Stimulated activated CD8-positive, alpha-beta memory T cell treated with anti-CD3 and anti-CD28 coated beads, Interleukin-12 subunit alpha, Interleukin-12 subunit beta, amount 100 ng/mL, for 24 hours (primary cell): Measurements from ENCODE around the gene MSX2.
"Not testable (repeated sequence)": the region's sequence is repeated elsewhere in the genome, so short reads cannot be mapped to it uniquely, and the experiment has no call there.

Source experiments
- DNase-seq: peaks from one replicate; pipeline ENCODE4 v3.0.0-alpha.2; 2020; ENCODE audit errors: extremely low read depth

MSX2 gene

DNA sequence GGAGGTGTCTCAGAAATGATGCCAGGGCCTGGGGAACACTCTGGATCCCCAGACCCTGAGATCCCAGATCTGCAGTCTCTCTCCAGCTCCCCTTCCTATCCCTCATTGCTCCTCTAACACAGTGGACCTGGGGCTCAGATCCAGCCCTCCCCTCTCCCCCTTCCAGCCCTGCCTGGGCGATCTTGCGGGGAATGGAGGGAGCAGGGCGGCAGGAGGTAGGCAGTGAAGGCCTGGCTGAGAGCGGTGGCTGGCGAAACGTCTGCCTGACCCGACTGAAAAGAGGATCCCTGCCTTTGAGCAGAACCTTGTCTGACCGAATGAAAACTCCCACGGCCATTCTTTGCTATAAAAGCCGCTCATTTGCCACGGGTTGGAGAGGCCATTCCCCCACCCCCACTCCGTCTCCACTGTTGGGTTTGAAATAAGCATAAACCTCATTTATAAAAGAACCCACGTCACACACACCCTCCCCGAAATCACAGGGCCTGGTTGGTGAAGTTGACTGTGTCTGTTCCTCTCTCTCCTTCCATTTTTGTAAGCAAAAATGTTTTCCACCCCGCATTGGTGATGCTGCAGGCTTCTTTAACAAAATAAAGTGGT lies 8.8 kb downstream of the MSX2 start:
- no peak for DNase-seq

DNA sequence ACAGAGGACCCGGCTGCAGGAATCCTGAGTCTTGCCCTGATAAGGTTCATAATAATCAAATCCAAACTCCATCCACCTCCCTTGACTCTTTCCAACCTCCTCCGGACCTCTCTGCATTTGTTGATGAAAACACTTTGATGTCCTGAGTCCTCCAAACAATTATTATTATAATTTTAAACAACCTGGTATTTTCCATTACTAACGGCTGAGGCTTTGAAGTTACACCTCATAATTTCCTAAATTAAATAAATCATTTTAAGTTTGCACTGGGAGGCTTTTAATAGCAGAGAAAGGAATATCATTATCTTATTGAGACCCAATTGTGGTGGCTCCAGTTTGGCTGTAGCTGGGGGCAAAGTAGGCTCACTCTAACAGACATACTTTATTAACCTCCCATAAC lies 9.5 kb downstream of the MSX2 start:
- DNase-seq, result no peak

DNA sequence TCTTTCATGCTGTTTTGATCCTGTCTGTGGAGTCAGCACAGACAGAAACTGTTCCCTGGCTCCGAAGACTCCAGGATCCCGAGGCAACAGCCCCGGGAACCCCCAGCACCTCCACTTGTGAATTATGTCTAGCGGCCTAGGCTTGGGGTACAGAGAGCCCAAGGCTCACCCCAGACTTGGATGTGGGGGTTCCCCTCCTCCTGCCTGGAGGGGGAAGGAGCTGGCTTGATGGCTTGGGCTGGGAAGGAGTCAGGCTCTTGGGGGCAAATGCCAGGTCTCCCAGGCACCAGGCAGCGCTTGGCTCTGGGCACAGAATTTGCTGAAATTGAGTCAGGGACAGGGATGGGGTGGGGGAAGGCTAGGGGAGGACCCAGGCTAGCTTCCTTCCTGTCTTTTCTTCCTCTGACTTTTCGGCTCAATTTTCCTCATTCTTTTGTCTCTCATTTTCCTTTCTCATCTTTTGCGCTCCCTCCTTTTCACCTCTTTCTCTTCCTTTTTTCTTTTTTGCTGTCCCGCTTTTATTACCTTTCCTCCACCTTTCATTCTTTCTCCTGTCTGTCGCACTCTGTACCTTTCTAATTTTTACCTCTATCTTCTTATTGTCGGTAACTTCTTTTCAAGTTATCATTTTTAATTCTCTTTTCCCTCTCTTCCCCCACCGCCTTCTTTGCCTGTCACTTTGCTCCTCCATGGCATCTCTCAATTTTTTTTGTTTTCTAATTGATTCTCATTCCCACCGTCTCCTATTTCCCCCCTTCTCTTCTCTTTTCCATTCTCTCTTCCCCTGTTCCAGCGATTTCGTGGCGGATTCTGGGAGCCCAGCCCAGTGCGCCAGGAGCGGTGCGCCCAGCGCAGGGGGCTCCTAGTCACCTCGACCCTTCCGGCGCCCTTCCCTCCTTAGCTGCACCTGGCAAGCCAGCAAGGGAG lies 10.5 kb downstream of the MSX2 start:
- DNase-seq, result no peak

DNA sequence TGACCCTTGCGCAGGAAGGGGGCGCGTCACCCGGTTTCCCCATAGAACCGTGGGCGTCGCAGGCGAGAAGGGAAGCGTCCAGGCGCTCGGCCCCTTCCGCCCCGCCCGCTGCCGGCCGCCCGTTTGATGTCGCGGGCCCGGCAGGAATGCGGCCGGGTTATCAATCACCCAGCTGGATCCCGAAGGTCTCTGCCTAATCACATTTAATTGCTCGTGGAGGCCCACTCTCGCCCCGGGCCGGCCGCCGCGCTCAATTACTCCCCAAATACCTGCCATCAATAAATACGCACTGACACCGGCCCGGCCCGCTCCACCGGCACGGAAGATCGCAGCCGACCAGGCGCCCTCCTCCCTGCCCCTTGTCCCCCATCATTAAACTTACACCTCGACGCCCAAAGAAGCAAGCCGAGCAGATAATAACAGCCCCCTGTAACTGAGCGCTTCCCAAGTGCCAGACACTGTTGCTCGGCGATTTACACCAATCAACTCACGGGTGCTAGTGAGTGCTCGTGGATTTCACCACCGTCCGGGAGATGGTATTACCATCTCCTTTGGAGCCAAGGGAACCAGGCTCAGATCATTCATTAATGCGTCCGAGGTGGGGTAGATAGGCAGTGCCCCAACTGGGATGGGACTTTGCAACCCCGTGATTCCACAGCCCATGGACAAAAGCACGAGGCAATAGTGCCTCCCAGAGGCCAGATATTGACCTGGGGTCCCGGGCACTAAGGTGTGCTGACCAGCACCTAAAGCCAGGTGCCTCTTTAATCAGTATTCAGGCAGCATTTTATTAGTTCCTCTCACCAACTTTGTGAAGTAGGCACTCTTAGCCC lies 11.3 kb downstream of the MSX2 start:
- DNase-seq, result no peak

DNA sequence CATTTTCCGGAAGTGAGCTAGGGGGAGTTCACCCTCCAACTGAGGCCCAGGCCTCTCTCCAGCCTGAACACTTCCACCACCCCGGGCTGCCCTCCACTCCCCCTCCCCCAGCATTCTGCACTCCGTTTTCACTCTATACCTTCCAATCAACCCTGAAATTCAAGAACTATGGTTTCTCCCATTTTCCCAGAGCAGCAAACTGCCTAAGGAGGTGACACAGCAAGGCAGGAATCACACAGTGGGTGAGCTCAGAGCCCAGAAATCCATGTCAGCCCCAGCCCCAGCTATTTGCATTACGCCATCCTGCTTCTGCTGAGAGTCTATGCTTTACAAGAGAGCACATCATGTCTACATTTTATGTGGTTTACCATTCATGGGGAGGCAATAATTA lies 11.9 kb downstream of the MSX2 start:
- no peak for DNase-seq

DNA sequence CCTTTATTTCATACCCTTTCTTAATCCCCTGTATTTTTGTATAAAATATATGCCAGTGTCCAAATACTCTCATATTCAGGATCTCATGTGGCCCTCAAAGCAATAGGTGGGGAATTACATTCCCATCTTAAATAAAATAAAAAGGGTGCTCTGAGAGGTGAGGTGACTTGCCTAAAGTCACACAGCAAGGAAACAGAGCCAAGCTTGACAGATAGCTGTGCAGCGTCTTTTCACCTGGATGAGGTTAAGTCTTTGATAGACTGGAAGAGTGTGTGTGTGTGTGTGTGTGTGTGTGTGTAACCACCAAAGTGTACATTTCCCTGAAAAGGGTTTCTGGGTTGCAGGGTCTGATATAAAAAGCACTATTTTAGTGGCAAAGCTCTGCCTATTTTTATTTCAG lies 12.4 kb downstream of the MSX2 start:
- no peak for DNase-seq

DNA sequence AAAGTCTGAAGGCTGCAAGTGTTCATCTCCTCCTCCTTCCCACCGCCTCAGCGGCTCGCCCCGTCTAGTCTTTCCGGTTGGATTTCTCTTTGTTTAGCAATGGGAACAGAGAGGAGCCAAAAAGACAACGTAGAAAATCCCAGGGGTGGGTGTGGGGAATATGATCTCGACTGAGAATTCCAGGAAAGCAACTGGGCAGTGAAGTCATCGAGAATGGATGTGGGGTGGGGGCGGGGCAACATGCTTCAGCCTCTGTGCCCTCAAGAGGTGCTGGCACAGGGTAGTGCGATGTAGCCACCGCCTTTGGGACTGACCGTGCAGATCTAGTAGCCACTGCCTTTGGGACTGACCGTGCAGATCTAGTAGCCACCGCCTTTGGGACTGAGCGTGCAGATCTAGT lies 12.9 kb downstream of the MSX2 start:
- DNase-seq, result no peak

DNA sequence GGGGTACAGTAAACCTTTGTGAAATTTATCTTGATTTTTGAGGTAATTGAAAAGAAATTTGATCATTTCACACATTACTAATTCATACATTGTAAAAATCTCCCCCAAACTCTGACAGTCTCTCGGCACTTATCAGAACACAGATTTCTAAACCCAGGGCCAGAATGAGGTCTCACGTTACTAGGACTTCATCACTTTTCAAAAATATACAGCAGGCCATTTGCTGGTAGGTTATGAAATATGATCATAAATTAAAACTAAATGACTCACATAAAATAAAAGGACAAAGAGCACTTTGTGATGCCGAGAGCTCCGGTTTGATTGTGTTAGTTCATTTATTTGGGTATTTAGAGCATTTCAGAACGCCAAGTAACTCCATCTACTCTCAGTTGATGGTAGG lies 17.0 kb downstream of the MSX2 start:
- DNase-seq, result no peak

DNA sequence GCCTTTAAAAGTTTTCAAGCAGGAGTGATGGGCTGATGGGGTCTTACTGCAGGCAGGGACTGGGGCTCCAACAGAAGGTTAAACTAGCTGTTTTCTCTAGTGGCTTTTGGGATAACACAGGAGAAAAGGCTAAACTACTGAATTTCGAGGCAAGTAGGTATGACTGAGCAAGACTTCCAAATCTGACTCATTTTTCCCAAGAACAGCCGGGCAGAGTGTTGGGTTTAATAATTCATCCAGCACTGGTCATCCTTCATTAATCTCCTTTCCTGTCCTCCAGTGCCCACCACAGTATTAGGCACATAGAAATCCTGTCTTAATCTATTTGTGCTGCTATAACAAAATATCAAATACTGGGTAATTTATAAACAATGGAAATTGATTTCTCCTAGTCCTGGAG lies 20.5 kb downstream of the MSX2 start:
- DNase-seq, result no peak

DNA sequence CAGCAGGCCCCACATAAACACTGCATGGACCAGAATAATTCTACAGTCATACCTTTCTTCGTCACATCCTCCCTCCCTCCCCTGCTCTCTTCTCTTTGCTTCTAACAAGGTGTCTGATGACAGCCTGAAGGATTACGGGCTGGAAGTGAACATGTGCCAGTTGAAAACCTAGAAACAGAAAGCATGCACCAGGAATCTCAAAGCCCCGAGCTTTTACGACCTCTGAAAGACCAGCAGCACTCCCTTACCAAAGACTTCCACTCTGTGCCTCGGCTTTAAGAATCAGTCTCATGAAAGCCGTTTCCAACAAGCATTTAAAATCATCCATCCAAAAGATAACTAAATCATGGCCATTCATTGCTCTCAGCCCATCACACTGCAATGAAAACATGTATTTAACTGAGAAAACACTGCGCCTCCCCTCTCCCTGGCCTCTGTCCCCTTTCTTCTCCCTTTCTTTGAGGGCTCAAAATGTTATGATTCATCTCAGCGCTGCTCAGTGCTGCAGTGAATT lies 21.3 kb downstream of the MSX2 start:
- no peak for DNase-seq

DNA sequence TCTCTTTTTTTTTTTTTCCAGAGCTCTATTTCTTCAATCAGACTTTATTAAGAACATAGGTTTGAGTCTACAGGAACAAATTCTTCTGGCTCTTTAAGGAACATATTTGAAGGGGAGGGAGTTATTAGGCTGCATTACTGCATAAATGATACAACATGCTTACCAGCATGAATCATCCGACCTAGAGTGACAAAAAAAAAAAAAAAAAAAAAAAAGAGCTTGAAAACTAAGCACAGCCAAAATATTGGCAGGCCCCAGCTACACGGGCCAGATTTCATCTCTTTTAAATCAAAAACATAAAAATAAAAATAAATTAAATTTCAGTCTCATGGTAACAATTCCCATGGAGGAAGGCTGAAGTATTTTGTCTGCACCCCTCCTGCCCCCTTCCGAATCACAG lies 26.3 kb downstream of the MSX2 start:
- DNase-seq, result no peak

DNA sequence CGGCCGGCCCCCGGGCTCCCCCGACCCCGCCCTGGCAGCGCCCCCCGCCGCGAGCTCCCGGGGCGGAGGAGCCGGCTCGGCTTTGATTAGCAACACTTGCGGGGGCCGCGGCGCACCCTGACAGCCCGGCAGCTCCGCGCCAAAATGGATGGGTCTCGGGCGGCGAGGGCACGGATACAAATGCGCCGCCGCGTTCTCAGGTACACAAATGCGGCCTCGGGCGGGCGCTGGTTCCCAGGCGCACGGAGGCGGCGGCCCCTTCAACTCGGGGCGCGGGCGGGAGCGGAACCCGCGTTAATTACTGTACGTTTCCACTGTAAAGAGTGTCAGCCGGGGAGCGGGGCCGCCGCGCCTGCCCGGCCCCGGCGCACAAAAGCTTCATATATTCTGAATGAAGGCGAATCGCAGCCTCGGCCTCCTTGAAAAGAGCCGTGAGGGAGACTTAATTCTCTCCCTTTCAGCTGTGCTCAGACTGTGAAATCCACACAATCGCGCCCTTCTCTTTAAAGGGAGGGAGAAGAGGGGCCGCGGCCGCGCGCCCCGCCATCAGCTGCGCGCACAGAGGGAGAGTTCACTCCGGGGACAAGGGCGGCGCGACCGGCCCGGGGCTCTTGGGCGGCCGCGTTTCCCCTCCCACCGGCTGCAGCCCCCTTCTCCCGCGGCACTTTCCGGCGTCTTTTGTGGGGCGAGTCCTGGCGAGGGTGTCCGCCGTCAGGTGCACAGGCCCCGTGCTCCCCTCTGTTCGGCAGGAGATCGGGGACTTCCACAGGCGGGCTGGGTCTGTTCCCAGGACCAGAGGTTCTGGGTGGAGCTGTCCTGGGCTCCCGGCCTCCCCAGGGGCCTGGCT lies 27.0 kb downstream of the MSX2 start:
- DNase-seq, result no peak

DNA sequence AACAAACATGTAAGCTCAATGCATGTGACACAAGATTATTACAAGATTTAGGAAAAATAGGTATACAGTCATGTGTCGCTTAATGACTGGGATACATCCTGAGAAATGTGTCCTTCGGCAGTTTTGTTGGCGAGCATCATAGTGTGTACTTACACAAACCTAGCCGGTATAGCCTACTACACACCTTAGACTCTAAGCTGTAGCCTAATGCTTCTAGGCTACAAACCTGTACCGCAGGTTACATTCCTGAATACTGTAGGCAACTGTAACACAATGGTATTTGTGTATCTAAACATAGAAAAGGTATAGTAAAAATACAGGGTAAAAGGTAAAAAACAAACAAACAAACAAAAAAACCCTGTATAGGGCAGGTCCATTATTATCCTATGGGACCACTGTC lies 27.7 kb downstream of the MSX2 start:
- no peak for DNase-seq

DNA sequence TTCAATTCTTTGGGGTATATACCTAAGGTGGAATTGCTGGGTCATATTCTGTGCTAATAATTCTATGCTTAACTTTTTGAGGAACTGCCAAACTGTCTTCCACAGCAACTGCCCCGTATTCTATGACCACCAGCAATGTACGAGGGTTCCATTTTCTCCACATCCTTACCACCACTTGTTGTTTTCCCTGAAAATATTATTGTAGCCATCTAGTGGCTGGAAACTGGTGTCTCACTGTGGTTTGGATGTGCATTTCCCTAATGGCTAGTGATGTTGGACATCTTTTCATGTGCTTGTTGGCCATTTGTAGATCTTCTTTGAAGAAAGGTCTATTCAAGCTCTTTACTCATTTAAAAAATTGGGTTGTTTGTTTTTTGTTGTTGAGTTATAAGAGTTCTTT lies 30.7 kb downstream of the MSX2 start:
- DNase-seq, result no peak

DNA sequence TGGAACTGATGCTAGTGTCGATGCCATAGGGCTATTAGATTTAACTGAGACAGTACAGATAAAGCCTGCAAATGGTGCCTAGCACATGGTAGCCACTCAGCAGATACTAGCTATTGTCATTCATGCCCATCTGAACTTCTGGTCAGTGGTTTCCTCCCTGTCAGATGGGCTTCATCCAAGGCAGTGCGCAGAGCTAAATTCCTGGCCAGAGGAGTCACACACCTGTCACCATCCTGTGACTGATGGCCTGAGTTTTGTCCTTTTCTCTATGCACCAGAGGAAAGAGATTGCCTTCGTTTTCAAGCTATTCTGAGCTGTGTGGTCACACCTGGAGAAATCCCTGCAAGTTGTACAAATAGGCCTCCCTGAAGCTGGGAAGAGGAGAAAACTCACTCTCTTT lies 34.7 kb downstream of the MSX2 start:
- DNase-seq, result no peak

DNA sequence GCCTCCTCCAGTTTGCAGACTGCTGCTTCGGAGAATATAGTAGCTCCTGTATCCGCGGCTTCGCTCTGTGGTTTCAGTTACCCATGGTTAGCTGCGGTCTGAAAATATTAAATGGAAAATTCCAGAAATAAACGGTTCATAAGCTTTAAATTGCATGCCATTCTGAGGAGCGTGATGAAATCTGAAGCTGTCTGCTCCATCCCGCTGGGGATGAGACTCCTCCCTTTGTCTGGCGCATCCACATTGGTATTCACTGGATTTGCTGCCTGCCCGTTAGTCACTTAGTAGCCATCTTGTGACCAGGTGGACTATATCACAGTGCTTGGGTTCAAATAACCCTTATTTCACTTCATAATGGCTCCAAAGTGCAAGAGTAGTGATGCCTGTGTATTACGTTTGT lies 36.3 kb downstream of the MSX2 start:
- no peak for DNase-seq

DNA sequence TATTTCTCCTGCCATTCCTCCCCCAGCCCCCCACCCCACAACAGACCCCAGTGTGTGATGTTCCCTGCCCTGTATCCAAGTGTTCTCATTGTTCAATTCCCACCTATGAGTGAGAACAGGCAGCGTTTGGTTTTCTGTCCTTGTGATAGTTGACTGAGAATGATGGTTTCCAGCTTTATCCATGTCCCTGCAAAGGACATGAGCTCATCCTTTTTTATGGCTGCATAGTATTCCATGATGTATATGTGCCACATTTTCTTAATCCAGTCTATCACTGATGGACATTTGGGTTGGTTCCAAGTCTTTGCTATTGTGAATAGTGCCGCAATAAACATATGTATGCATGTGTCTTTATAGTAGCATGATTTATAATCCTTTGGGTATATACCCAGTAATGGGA lies 37.0 kb downstream of the MSX2 start:
- not testable (repeated sequence) for DNase-seq

DNA sequence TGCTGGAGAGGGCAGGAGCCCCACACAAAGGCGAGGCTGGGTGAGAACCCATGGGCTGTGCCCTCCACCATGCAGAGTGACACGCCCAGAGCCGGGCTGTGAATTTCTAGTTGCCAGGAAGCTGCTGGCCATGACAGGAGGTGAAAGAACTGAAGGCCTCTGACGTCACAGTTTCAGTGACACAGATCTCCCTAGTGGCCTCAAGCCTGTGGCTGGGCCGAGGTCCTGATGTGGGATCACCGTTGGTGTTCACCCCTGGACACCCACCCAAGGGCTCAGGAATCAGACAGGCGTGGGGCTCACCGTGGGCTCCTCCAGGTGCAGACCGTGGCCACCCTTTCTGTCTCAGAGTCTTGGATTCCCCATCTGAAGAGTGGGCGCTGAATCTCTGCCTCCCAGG lies 39.9 kb downstream of the MSX2 start:
- no peak for DNase-seq

DNA sequence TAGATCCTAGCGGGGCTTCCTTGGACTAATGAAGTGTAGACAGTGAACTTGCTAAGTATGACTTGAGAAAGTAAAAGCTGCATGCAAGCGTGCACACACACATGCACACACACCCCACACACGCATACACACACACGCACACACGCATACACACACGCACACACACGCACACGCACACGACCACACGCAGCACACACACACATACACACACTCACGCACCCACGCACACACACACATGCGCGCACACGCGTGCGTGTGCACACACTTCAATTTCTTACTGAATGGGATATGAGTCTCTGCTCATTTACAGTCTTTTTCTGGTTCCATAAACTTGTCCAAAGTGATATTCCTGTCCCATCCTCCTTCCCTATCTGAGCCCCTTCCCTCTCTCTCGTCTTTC lies 41.2 kb downstream of the MSX2 start:
- DNase-seq, result no peak

DNA sequence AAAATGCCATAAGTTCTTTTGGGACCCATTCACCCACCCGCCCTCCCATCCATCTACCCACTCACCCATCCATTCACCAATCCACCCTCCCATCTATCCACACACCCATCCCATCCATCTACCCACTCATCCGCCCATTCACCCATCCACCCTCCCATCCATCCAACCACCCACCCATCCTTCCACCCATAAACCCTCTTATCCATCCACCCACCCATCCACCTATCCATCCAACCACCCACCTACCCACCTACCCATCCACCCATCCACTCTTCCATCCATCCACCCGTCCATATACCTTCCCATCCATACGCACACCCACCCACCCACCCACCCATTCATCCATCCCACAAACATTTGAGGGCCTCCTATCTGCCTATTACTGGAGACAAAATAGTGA lies 43.3 kb downstream of the MSX2 start:
- DNase-seq, result no peak

DNA sequence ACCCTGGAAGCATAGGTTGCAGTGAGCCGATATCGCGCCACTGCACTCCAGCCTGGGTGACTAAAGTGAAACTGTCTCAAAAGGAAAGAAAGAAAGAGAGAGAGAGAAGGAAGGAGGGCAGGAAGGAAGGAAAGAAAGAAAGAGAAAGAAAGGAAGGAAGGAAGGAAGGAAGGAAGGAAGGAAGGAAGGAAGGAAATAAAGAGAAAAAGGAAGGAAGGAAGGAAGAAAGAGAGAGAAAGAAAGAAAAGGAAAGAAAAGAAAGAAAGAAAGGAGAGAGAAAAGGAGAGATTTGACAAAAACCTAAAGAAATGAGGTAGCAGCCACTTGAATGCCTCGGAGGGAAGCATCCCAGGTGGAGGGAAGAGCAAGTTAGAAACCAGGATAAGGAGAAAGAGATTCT lies 44.6 kb downstream of the MSX2 start:
- no peak for DNase-seq

DNA sequence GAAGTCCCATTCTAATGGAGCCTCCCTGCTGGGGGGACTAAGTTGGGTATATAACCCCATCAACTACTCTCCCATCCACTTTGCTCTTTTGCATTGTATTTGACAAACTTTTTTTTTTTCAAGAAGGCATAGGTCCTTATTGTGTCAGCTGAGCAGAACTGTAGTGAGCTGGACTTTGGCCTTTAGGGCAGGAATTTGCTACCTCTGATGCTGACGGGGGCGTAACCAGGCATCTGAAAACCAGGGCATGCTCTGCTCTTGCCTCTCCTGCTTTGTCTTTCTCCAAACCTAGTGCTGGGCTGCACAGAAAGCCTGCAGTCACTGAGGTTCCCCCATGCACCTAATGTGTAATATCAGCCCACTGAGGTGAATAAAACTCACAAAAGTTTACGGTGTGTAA lies 49.0 kb downstream of the MSX2 start:
- DNase-seq, result no peak
